Measurements from ENCODE around the gene ROBO2. TPM values are rescaled to one million over a fixed set of nuclear protein-coding genes. Genes with fewer than 3 reads are reported as not detected.

The ROBO2 gene
- total and polyA plus RNA-seq, 10 of the 15 experiments (the other 5 are each of a cell fraction or from before 2014, with no cell fraction given), result 0.22 to 2.5 (median 0.81) TPM

- no peak overlapping the region for H3K27ac ChIP-seq (ENCODE audit: control insufficient read depth, insufficient read depth)
- no peak overlapping the region for H3K4me3 ChIP-seq
- no peak overlapping the region for H3K4me2 ChIP-seq (ENCODE audit: control insufficient read depth, insufficient read depth)
- POLR2A ChIA-PET, result no interaction called here
- H3K9ac ChIP-seq (ENCODE audit: control insufficient read depth, insufficient read depth, low read length), result no peak overlapping the region
- SMC1A ChIA-PET (ENCODE audit: uncharacterized antibody, unreplicated experiment), result no interaction called here
- no peaks in the 10 kb centered on the region for H4K20me1 ChIP-seq (ENCODE audit: control insufficient read depth, insufficient read depth)
- CTCF ChIA-PET, result interaction anchor here (2.4 kb wide), 1 partner anchor 12 kb away, joined by 9 read pairs; no protein-coding TSS in a partner anchor
- no TSS peak for BruUV-seq (replicated peaks)
- no peaks in the 10 kb centered on the region for H3K4me1 ChIP-seq (ENCODE audit: control insufficient read depth, insufficient read depth, low read length)
- H3K9me3 ChIP-seq (replicated peaks; ENCODE audit: control insufficient read depth, insufficient read depth, low read length), result no peaks in the 10 kb centered on the region
- FAIRE-seq (no peak), ATAC-seq (no peak), DNase-seq (ENCODE audit: low read depth, low spot score) (no peak)
- TF ChIP-seq REST (IDR thresholded peaks at IDR 0.05; ENCODE audit: low read depth, low read length), result no peak
- no peak for TF ChIP-seq FOXK2 (IDR thresholded peaks at IDR 0.05)
- TF ChIP-seq SP1 (IDR thresholded peaks at IDR 0.05; ENCODE audit: low read depth, low read length), result no peak
- no peak for TF ChIP-seq NFYB (IDR thresholded peaks at IDR 0.05; ENCODE audit: insufficient read depth, low read depth, low read length)
- TF ChIP-seq RAD21 (IDR thresholded peaks at IDR 0.05; ENCODE audit: insufficient read depth, low read depth, low read length), result no peak
- TF ChIP-seq ZBTB33 (IDR thresholded peaks at IDR 0.05), result no peak
- no peak for TF ChIP-seq MLLT1 (IDR thresholded peaks at IDR 0.05)
- TF ChIP-seq BHLHE40 (IDR thresholded peaks at IDR 0.05; ENCODE audit: borderline replicate concordance in 1 of 2, low read depth in 2 of 2, low read length in 1 of 2), result no peak
- TF ChIP-seq ZSCAN29 (IDR thresholded peaks at IDR 0.05), result no peak
- no peak for TF ChIP-seq SKIL (IDR thresholded peaks at IDR 0.05; ENCODE audit: low read depth, poor library complexity, severe bottlenecking)
- no peak for TF ChIP-seq SMAD1 (IDR thresholded peaks at IDR 0.05; ENCODE audit: low read depth, partially characterized antibody)
- no peak for TF ChIP-seq WRNIP1 (IDR thresholded peaks at IDR 0.05; ENCODE audit: borderline replicate concordance, low read depth, low read length)
- TF ChIP-seq PKNOX1 (IDR thresholded peaks at IDR 0.05), result no peak
- TF ChIP-seq NFIC (IDR thresholded peaks at IDR 0.05; ENCODE audit: low read depth, low read length), result no peak
- no peaks in the 10 kb centered on the region for H3K27me3 ChIP-seq (replicated peaks in 1 of 2; ENCODE audit: control insufficient read depth in 2 of 2, insufficient read depth in 2 of 2, low read length in 1 of 2)
- in situ Hi-C loops (cut with MboI) (no loop called here), intact Hi-C loops (cut with micrococcal nuclease; ENCODE audit: unreplicated experiment) (no loop called here)
- 8% methylated on average over 1 of the region's 1 CpG for WGBS (ENCODE audit: insufficient coverage, insufficient replicate concordance, low lambda C conversion rate, missing lambda C conversion rate)
- H2AFZ ChIP-seq (ENCODE audit: control insufficient read depth, low read depth, low read length), result no peak overlapping the region
- RAD21 ChIA-PET (ENCODE audit: unreplicated experiment), result no interaction called here
- no peaks in the 10 kb centered on the region for H3K79me2 ChIP-seq (ENCODE audit: control insufficient read depth, insufficient read depth, low read length)
- no peaks in the 10 kb centered on the region for H3K36me3 ChIP-seq (ENCODE audit: control insufficient read depth in 2 of 2, insufficient read depth in 2 of 2, low read length in 1 of 2)
Measured at GRCh38 chr3:77271306-77271705, 231.4 kb downstream of the ROBO2 start.

All from GM12878 (cell line).